ENCODE results near the gene PBX3. TPM values are rescaled to one million over a fixed set of nuclear protein-coding genes. Genes with fewer than 3 reads are reported as not detected.

Gene PBX3
- 9.7 to 12.6 TPM (median 11.6 TPM) in 5 replicates for total RNA-seq (2022; extraction: Qiagen RNA extraction)

DNA sequence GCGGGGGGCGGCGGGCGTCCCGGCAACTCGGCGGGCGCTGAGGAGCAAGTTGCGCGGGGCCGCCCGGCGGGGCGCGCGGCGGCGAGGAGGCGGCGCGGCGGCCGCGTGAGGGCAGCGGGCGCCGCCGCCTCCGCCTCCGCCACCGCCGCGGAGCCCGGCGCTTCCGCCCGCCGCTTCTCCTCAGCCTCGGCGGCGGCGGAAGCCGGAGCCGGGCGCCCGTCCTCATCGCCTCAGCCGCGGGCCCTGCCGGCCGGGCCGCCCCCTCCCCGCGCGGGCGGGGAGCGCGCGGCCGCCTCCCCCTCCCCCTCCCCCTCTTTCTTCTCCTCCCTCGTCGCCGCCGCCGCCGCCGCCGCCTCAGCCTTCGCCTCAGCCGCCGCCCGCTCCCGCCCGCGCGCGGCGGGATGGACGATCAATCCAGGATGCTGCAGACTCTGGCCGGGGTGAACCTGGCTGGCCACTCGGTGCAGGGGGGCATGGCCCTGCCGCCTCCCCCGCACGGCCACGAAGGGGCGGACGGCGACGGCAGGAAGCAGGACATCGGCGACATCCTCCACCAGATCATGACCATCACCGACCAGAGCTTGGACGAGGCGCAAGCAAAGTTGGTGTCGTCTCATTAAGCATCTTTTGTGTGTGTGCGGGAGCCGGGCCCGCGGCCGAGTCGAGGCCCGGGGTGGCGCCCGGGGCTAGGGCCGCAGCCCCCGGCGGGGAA, at the start of gene PBX3:
TSS of gene PBX3 (plus strand) at position 321 of the 712 bp plus-strand sequence.

DNA sequence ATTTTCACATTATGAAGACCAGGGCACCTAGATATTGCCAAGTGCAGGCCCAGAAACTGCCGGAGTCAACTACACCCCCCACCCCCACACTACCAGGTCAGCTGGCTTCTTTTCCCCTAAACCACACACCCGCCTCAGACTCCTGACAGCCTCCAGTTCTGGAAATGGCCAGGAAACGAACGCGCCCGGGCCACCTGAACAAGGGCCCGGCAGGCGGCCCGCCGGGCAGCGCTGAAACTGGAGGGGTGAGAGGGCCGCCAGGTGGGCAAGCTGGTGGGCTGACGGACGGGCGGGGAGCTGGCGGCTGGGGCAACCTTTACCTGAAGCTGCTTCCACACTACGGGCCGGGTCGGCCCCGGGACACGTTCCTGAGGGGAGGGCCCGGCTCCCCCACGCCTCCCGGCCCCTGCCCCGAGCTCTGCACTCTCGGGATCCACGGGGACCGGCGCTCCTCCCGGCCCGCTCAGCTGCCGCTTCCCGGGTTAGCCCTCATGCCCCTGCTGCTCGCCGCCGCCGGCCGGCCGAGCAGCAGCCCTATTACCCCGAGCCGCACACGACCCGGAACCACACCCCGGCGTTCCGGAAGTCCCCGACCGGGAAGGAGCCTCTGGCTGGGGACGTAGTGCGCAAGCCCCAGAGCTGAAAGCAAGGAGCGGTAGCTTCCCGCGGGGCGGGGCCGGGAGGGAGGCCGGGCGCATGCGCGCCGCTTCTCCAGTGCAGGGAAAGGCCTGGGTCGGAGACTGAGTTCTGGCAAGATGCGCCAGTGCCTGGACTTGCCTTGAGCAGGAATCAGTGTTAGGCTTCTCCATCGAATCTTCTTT, 40.3 kb upstream of the PBX3 start, which contains the start of gene MAPKAP1:
TSS of gene MAPKAP1 (minus strand) at position 558 of the 821 bp plus-strand sequence. CDS start 34,634 bp downstream, outside the sequence.

Other genes with a start within 250 kb of the PBX3 start
- gene MAPKAP1, start 40.2 kb upstream of the PBX3 start, total RNA-seq (2022; extraction: Qiagen RNA extraction) = 56.2 to 84.2 TPM (median 77.0 TPM) in 5 replicates